Stimulated activated CD4-positive, alpha-beta T cell treated with anti-CD3 and anti-CD28 coated beads, Interleukin-15, amount 100 ng/mL, for 1 hour (primary cell): ENCODE data around the gene ZNF830.
"Not testable (repeated sequence)": the region's sequence is repeated elsewhere in the genome, so short reads cannot be mapped to it uniquely, and the experiment has no call there.

ENCODE experiments used
- DNase-seq, 2 donors: peaks; one replicate each; pipeline ENCODE4 v3.0.0-alpha.2; 2020; ENCODE audit warnings: low read depth in 1 of 2, low spot score in 1 of 2

Gene ZNF830, protein sequence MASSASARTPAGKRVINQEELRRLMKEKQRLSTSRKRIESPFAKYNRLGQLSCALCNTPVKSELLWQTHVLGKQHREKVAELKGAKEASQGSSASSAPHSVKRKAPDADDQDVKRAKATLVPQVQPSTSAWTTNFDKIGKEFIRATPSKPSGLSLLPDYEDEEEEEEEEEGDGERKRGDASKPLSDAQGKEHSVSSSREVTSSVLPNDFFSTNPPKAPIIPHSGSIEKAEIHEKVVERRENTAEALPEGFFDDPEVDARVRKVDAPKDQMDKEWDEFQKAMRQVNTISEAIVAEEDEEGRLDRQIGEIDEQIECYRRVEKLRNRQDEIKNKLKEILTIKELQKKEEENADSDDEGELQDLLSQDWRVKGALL

DNA sequence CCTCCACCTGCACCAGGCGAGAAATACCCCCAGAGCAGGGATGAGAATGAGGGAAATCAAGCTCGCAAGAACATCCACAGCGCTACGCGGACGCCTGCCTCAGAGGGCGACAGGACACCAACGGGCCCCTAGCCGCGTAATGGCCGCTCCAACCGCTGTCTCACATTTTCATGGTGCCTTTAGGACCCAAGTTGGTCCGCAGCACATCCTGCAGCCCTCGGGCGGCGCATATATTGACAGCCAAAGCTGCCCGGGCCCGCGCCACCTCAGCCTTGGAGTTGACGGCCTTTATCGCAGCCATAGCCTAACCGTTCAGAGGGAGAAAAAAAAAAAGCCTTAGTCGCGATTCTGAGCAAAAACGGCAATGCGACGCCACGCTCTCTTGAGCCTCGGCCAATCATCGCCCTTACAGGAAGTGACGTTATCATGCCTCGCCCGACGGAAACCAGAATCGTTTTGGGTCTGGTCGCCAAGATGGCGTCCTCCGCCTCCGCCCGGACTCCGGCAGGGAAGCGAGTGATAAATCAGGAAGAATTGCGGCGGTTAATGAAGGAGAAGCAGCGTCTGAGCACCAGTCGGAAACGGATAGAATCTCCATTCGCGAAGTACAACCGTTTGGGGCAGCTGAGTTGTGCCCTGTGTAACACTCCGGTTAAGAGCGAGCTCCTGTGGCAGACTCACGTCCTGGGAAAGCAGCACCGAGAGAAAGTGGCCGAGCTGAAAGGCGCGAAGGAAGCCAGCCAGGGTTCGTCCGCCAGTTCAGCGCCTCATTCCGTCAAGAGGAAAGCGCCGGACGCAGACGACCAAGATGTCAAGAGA, at the start of gene ZNF830, which contains the start of gene CCT6B:
ZNF830 (plus strand) TSS at position 448 of the 819 bp plus-strand sequence; CDS start at position 475, 27 bp downstream.
CCT6B (minus strand) TSS at position 368 of the 819 bp plus-strand sequence; CDS start at position 301, 67 bp downstream.
- DNase-seq: peak; percentile 66 to 74

DNA sequence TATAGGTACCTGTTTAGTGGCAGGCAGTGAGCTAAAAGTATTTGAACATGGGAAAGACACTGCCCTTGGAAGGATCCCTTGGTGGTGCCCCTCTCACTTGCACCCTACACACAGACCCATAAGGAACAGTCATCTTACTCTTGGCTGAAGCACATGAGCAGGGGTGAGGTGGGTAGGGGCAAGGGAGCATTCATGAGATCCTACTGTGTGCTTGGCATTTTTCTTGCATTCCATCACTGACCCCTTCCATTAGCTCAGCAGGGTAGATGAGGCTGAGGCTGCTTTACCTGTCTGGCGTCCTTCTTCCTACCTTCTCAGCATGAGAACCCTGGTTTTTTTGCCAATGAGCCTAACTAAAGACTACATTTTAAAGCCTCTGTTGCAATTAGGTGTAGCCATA, 48.3 kb upstream of the ZNF830 start:
- DNase-seq: no peak

DNA sequence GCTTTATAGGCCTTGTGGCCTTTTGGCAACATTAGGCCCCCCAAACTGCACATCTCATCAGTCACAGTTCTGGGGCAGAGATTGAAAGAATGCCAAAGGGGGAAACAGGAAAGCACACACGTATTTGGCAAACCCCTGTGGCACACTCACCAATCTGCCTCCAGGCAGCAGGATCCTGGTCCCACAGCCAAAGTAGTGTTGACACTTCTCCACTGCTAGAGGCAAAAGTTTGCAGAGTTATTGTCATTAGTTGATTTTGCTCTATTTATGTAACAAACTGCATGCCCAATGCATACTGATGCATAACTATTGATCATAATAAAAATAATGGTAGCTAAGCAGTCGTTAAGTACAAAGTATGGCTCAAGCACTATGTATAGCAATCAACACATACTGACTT, 45.2 kb upstream of the ZNF830 start:
- no peak for DNase-seq

DNA sequence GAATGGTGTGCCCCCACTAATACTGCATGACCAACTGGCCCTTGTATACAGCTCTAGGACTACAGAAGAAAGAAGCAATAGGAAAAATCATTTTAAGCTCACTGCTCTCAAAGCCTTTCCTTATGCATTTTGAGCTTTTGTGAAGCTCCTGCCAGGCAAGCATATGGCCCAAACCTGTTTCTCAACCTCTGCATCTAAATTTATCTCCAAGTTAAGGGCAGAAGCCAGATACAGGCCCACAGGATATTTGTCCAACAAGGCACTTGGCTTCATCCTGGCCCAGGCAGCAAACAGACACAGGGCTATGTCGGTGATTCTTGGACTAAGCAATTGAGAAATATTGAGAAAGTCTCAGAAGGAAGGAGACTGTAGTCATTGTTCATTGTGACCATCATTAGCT, 44.0 kb upstream of the ZNF830 start:
- no peak for DNase-seq

DNA sequence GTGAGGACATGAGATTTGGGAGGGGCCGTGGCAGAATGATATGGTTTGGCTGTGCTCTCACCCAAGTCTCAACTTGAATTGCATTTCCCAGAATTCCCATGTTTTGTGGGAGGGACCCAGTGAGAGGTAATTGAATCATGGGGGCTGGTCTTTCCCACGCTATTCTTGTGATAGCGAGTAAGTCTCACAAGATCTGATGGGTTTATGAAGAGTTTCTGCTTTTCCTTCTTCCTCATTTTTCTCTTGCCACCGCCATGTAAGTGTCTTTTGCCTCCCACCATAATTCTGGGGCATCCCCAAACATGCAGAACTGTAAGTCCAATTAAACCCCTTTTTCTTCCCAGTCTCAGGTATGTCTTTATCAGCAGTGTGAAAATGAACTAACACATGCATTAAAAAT, 40.7 kb upstream of the ZNF830 start:
- no peak for DNase-seq

DNA sequence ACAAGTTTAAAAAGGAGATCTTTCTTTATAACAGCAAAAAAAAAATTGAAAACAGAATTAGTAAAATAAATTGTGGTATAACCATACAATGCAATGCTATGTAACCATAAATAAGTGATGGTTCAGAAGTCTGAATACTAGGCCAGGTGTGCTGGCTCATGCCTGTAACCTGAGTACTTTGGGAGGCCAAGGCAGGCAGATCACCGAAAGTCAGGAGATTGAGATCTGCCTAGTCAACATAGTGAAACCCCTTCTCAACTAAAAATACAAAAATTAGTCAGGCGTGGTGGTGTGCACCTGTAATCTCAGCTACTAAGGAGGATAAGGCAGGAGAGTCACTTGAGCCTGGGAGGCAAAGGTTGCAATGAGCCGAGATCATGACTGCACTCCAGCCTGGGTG, 34.7 kb upstream of the ZNF830 start:
- no peak for DNase-seq

DNA sequence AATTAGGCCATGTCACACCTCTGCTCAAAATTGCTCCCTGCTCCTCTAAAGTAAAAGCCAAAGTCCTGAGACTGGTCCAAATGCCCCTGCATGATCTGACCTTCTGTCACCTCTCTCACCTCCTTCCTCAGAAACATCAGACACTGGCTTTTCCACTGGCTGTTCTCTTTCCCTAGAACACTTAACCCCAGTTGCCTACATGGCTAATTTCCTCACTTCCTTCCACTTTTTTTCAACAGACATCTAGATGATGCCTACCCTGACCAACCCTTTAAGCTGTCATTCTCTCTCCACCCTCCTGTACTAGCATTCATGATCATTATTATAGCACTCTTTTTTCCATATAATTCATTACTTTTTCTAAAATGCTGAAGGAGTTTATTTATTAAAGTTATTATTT, 31.1 kb upstream of the ZNF830 start:
- no peak for DNase-seq

DNA sequence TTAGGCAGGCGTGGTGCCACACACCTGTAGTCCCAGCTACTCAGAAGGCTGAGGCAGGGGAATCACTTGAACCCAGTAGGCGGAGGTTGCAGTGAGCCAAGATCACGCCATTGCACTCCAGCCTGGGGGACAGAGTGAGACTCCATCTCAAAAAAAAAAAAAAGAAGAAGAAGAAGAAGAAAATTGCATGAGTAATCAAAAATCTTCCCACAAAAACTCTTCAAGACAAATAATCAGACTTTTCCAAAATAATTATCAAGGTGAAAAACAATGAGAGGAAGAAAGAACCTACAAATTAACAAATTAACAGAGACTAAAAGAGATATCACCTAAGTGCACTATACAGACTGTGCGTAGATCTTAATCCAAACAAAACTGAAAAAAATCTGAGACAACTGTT, 10.6 kb upstream of the ZNF830 start:
- not testable (repeated sequence) for DNase-seq

DNA sequence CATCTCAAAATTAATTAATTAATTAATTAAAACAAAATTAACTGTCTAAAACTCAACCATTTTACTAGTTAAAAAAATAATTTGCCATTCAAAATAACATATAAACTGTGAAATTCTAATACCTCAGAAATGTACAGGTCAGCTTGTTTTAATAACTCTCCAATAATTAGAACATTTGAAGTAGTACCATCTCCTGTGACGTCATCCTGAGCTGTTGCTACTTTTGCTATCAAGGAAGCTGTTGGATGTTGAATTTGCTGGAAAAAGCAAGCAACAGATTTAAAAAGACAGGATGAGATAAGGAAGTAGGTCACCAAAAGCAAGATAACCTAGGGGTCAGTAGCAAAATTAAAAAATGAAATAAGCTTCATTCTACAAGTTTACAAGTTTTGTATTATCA, 2.9 kb upstream of the ZNF830 start:
- DNase-seq: no peak

DNA sequence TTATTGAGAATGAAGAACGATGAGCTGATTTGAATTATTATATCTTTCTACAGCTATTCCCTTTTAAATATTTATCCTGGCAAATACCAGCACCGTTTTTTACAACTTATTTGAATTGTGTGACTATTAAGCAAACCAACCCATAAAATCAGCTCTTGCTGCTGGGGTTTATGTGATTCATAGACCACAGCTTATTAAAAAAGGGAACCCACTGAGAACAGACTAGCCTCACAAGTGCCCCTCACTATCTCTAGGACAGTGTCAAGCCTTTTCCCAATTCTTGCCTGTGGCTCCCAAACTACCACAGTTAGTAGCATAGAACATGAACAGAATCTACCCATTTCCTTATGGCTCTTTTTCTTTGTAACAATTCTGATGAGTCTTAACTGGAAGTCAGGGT, 12.8 kb downstream of the ZNF830 start:
- DNase-seq: no peak

DNA sequence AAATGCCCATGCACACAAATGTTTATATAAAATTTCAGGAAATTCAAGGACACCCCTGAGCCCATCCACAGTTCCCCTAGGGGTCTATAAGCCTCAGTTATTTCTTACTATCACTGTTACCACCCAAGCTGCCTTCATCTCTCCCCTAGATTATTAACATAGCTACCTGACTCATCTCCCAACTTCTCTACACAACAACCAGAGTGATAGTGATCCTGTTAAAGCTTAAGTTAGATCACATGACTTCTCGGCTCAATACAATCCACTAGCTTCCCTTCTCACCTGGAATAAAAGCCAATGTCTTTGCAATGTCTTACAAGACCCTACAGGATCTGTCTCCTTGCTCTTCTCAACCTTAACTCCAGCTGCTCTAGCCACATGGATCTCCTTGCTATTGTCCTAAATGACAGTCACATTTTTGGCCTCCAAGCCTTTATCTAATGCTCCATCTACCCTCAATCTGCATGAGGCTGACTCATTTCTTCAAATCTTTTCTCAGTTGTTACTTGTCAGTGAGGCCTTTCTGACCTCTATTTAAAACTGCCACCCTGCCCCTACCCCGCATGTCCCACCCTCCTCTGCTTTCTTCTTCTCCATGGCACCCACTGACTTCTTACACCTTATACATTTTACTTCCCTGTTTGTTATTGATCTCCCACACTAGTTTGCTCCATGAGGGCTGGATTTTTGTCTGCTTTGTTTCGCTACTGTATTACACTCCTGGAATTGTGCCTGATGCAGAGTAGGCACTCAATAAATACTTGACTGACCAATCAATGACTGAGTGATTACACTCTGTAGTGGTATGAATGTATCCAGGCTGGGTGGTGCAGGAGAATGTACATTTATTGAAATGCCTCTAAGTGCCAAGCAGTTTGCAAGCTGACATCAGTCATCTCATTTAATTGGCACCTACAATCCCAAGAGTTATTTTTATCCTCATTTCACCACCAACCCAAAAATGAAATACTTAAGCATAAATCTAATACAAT, 13.8 kb downstream of the ZNF830 start:
- DNase-seq: no peak

DNA sequence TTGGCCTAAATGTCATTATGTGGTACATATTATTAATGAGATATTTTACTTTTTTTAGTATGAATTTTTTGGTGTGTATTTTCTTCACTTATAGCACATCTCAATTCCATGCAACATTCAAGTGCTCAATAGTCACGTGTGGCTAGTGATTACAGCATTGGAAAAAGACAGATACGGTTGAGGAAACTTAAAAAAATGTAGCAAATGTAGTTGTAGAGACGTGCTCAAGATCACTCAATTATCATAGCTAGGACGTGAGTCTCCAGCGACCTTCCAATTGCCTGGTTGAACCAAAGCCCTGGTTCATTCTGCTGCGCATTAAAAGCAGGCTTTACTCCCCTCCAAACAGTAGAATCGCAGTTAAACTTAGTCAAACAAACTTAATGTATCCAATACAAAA, 17.8 kb downstream of the ZNF830 start:
- no peak for DNase-seq

DNA sequence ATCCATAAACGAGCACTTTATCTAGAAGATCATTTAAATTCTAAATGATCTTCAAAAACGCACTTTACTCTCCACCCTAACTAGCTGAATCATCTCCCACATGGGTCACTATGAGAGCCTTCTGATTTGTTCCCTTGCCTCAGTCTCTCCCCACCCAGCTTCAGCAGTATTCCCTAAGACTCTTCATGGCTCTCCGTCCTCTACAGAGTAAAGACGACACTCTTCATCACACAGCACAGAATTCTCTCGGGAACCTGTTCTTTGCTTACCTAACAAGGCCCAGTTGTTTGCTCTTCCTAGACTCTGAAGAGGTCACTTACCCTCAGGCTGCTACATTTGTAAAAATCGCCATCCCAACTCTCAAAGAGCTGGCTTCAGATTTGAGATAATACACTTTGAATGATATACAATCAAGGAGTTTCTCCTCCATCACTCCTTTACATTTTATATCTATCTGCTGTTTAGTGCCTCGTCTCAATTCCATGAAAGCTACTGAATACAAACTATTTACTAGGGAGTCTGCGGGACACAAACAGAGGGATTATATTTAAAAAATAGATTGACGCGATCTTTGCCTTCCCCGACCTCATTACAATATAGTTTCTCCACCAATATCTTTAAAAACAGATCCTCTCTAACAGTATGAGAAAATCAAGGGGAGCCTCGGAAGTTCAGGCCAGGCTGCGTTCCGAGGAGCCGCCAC, 18.5 kb downstream of the ZNF830 start:
- no peak for DNase-seq

DNA sequence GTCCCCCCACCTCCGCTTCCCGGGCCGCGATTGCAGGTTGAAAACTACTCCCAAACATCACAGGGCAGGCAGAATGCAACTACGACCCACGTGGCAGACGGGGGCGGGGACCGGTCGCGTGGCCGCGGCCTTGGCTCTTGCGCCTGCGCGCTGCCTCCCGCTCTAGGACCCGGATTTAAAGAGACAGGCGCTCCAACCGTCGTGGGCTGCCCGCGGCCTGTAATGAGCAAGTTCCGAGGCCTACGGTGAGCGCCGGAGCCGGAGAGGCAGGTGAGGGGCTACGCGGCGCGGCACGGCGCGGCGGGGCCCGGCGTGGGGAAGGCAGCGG, 19.0 kb downstream of the ZNF830 start, which contains the start of gene LIG3:
LIG3 (plus strand) TSS at position 160 of the 328 bp plus-strand sequence. CDS start 2,494 bp downstream, outside the sequence.
- DNase-seq: peak; percentile 90 to 93

DNA sequence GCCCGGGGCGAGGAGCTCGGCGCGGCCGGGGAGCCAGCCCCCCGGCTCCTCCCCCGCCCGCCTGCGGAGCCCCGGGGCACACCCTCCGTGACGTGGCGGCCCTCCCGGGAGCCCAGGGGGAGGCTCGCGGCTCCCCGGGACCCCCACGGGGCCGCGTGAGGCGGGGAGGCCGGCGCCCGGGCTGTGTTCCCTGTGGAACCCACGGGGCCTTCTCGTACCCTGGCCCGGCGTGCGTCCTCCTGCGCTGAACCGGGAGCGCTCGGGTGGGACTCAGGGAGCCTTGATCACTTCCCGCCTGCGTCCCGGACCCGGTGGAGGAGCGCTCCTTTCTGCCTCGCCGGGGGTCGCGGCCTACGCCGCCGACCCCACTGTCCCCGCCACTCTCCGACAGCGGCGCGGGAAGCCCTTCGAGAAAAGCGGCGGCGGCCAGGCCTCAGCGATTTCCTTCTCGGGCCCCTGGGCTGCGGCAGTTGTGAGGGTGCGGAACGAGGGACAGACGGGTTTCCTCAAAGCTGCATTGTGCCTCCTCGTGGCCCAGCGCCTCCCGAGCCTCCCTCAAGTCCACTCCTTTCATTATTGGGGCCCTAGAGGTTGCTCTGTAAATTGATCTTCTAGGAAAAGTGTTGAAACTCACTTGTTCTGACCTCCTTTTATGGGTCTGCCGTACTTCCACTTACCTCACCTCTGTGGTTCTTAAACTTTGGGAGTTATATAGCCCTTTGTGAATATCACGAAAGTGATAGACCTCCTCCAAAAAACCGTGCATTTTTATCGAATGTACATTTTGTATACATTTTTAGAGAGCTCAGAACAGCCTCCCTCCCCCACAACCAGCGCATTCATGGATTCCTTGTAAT, 19.6 kb downstream of the ZNF830 start:
- DNase-seq: peak; percentile 67 to 75

DNA sequence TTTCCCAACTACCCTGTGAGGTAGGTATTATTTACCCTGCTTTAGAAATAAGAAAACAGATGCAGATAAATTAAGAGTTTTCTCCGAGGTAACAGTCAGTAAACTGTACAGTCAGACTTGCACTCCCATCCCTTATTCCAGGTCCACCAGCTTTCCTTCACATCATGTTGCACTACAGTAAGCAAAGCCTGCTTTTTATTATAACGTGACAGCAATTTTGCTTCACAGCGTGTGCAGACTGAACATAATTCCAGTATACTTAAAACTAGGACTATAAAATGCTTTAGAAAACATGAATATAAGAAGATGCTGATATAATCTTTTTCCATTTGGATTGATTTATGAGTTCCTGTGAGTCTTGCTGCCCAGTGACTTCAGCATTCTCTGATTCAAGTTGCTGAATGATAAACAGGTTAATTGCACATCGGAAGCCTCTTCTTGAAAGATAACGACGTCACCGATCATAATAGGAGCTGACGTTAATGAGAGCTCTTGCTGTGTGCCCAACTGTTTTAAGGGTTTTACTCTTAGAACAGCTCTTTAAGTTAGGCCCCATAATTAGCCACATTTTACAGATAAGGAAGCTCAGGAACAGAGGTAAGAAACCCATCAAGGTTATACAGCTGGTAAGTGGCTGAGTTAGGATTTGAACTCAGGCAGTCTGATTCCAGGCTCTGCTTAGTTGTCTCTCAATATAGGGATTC, 20.4 kb downstream of the ZNF830 start:
- no peak for DNase-seq

DNA sequence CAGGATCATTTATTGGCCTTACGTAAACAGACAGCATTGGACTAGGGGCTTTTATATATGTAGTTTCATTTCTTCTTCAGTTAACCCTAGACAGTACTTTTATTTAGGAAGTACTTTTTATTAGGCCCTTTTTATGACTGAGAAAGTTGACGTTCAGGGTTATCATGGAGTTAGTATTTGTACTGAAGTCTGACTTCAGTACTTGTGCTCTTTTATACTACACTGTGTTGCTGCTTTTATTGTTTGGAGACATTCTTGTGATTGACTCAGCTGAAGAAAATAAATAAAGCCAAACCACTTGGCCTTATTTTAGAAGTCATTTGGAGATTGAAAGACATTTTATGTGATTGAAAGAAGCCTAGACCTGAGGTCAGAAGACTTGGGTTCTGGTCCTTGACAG, 25.9 kb downstream of the ZNF830 start:
- no peak for DNase-seq

DNA sequence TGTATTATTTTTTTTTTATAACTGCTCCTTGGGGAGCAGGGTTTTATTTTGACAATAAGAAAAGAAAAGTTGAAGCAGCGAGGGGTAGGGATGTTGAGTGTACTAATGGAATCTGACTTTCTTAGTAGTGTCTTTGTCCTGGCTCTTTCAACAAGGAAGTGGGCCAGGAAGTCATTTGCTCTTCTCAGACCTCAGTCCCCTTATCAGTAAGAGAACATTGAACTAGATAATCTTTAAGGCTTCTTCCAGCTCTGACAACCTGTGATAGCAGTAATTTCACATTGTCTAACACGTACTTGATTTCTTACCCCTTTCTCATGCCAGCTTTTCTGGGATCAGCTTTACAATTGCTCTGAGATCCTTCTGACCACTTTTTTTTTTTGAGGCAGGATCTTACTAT, 27.3 kb downstream of the ZNF830 start:
- DNase-seq: no peak

DNA sequence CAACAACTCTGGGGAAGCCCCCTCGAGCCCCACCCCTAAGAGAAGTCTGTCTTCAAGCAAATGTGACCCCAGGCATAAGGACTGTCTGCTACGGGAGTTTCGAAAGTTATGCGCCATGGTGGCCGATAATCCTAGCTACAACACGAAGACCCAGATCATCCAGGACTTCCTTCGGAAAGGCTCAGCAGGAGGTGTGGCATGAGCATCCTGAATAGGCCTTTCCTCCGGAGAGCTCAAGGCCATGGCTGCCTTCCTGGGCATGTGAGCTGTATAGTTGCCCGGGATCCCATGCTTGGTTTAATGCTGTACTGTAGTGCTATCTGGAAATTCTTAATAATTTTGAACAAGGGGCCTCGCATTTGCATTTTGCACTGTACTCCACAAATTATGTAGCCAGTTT, 28.1 kb downstream of the ZNF830 start:
- no peak for DNase-seq
